Skeletal muscle tissue (tissue), 4 donors: ENCODE results near the gene ANXA11. TPM values are rescaled to one million over a fixed set of nuclear protein-coding genes. Genes with fewer than 3 reads are reported as not detected.
A peak's percentile ranks its signal among the peaks of the same experiment; 100 is the strongest.

Source experiments
- H3K27ac ChIP-seq: one replicate; pipeline ENCODE4 v1.7.0; 2013; ENCODE audit warnings: mild to moderate bottlenecking, low read depth, low read length, inconsistent platforms
- H3K27me3 ChIP-seq, 3 donors: one replicate each; pipeline ENCODE4 v1.7.0; 2013; ENCODE audit warnings: low read length in 3 of 3; ENCODE audit not compliant: control insufficient read depth in 3 of 3, insufficient read depth in 3 of 3
- H3K36me3 ChIP-seq, 3 donors: one replicate each; pipeline ENCODE4 v1.7.0; 2013; ENCODE audit warnings: low read length in 3 of 3; ENCODE audit not compliant: control insufficient read depth in 3 of 3, insufficient read depth in 3 of 3
- H3K4me1 ChIP-seq, 3 donors: one replicate each; pipeline ENCODE4 v1.7.0; 2013; ENCODE audit warnings: low read length in 3 of 3, mild to moderate bottlenecking in 3 of 3; ENCODE audit not compliant: control insufficient read depth in 3 of 3, insufficient read depth in 3 of 3
- H3K4me3 ChIP-seq, 3 donors: one replicate each; pipeline ENCODE4 v1.7.0; 2013; ENCODE audit warnings: low read length in 3 of 3
- H3K9ac ChIP-seq, 3 donors: one replicate each; pipeline ENCODE4 v1.7.0; 2013; ENCODE audit warnings: low read length in 3 of 3, mild to moderate bottlenecking in 3 of 3, moderate library complexity in 2 of 3, low read depth in 1 of 3
- H3K9me3 ChIP-seq, 3 donors: one replicate each; pipeline ENCODE4 v1.7.0; 2013; ENCODE audit warnings: low read length in 3 of 3; ENCODE audit not compliant: control insufficient read depth in 3 of 3
- total RNA-seq: library from RNA; depleted of rRNA; stranded (reverse); fragments of >200 nt; gene quantifications from one replicate; pipeline ENCODE4 v1.2.3, GENCODE V29; 2014
- donor health status: Osteomylitis.

ANXA11 gene
- total RNA-seq, 1 donor from 2014 or later: 29.7 TPM

DNA sequence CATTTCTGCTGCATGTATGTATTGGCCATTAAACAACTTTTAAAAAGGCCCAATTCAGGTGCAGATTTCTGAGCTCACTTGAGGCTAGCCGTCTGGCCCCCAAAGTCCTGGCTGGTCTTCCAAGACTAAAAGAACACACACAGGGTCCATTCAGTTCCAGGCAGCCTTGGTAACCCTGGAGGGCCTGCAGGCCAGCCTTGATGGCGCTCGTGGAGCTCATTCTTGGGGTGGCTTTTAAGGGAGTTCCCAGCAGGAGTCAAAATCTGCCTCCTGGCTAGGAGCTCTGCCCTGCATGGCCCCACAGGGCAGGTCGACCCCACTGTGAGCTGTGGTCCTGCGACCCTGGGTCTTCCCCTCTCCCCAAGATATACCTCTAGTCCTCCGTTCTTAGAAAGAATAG lies 28.8 kb downstream of the ANXA11 start:
- H3K4me3 ChIP-seq: no peak overlapping the region
- H3K9me3 ChIP-seq: no peaks in the 10 kb centered on the region
- peaks cover 10 to 20% (median 11%) of the 10 kb centered on the region in 3 donors for H3K36me3 ChIP-seq
- no peaks in the 10 kb centered on the region for H3K27me3 ChIP-seq
- no peak overlapping the region for H3K9ac ChIP-seq
- no peak overlapping the region for H3K27ac ChIP-seq
- peaks cover 48 to 62% (median 62%) of the 10 kb centered on the region in 3 donors for H3K4me1 ChIP-seq

DNA sequence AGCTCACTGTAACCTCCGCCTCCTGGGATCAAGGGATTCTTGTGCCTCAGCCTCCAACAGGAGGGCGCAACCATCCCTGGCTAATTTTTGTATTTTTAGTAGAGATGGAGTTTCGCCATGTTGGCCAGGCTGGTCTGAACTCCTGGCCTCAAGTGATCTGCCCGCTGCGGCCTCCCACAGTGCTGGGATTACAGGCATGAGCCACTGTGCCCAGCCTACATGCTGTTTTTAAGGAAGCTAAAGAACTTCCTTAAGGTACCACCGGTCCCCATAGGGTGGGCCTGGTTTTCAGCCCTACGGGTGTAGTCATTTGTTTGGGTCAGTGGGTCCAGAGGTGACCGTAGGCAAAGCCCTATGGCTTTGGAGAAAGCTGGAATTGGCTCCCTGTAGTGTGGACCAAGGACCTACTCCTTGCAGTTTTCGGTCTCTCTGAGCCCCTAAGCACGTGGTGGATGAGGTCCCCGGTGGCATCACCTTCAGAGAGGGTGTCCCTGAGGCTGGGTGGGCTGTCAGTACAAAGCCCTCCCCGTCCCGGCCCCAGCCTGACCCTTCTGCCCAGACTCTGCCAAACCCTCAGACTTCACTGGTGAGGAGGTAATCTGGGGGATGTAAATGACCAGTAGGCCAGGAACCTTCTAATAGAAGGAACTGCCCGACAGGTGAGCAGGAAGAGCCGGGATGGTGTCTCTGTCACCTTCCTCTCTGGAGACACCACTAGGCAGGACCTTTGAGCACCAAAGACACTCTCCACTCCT lies 30.5 kb downstream of the ANXA11 start:
- Histone ChIP-seq H3K4me3 (no peak overlapping the region), H3K36me3 (peaks cover 25 to 26% (median 25%) of the 10 kb centered on the region in 3 donors), H3K27me3 (no peaks in the 10 kb centered on the region), H3K9me3 (no peaks in the 10 kb centered on the region), H3K27ac (no peak overlapping the region), H3K4me1 (peaks cover 47 to 62% (median 61%) of the 10 kb centered on the region in 3 donors), H3K9ac (peak overlapping the region in 1 of 3 donors; percentile 8)

DNA sequence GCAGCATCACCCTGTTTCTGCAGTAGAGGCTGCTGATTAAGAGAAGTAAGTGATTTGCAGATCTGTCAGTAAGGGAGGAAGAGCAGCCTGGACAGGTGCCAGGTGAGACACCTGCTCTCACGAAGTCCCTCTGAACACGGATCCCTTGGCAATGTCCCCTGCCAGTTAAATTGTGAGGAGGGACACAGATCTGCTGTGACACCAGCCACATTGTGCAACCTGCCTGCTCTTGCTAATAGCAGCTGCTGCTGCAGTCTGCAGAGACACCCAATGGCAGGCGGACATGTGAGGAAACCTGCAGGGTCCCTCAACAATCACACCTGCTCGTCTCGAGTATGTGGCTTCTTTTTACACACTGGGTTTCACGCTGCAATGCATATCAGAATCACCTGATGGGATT lies 31.9 kb downstream of the ANXA11 start:
- Histone ChIP-seq H3K4me3 (no peak overlapping the region), H3K36me3 (peaks cover 28 to 31% (median 31%) of the 10 kb centered on the region in 3 donors), H3K9ac (peak overlapping the region in 1 of 3 donors; percentile 40), H3K4me1 (peaks cover 57 to 65% (median 61%) of the 10 kb centered on the region in 3 donors), H3K27me3 (no peaks in the 10 kb centered on the region), H3K9me3 (no peaks in the 10 kb centered on the region), H3K27ac (no peak overlapping the region)

DNA sequence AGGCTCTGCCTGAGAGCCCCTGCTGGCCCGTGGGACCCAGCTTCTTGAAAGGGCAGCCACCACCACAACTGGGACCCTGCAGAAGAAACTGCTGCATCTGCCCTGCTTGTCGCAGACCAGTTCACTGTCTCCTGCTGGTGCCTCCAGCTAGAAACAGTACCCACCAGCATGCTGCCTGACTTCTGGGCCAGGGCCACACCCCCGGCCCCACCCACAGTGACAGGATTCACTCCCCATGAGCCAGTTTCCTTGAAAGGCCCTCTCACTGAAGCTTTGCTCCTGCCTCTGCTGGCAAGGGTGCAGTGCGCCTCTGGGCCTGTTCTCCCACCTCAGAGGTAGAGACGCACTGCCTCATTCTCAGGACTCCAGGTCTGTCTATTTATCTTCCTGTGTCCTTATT lies 32.4 kb downstream of the ANXA11 start:
- H3K36me3 ChIP-seq: peaks cover 28 to 31% (median 31%) of the 10 kb centered on the region in 3 donors
- no peaks in the 10 kb centered on the region for H3K27me3 ChIP-seq
- H3K9ac ChIP-seq: peak overlapping the region in 2 of 3 donors; percentile 20 to 40
- no peak overlapping the region for H3K4me3 ChIP-seq
- no peaks in the 10 kb centered on the region for H3K9me3 ChIP-seq
- no peak overlapping the region for H3K27ac ChIP-seq
- H3K4me1 ChIP-seq: peaks cover 57 to 65% (median 61%) of the 10 kb centered on the region in 3 donors

DNA sequence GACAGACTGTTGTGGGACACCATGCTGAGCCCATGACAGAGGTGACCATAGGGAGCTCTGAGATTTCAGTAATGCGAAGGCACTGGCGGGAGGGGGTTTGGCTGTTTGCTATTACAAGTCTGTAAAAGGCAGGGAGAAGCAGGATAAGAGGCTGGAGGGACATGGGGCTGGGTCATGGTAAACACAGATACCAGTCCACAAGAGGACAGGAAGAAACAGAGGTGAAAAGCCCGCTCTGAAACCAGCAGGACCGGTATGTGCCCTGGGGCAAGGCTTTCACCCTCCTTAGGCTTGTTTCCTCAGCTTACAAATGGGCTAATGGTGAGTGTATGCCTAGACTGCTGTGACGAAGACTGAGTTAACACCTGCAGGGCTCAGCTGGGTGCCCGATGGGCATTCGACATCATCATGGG lies 34.1 kb downstream of the ANXA11 start:
- Histone ChIP-seq H3K36me3 (peaks cover 37 to 47% (median 39%) of the 10 kb centered on the region in 3 donors), H3K27ac (no peak overlapping the region), H3K4me1 (peaks cover 64 to 69% (median 68%) of the 10 kb centered on the region in 3 donors)

GRCh38 chr10:80170641-80171040 lies 34.7 kb downstream of the ANXA11 start:
- Histone ChIP-seq H3K9me3 (no peaks in the 10 kb centered on the region), H3K27ac (no peak overlapping the region), H3K4me1 (peaks cover 63 to 73% (median 72%) of the 10 kb centered on the region in 3 donors)

More for the DNA sequence above, 34.1 kb downstream of the ANXA11 start:
- peak overlapping the region in 1 of 3 donors; percentile 25 for H3K9ac ChIP-seq
- H3K27me3 ChIP-seq: no peaks in the 10 kb centered on the region
- no peak overlapping the region for H3K4me3 ChIP-seq
- H3K9me3 ChIP-seq: no peaks in the 10 kb centered on the region

GRCh38 chr10:80170026-80170425 lies 35.3 kb downstream of the ANXA11 start:
- Histone ChIP-seq H3K9me3 (no peaks in the 10 kb centered on the region), H3K27me3 (no peaks in the 10 kb centered on the region), H3K27ac (no peak overlapping the region), H3K4me1 (peaks cover 68 to 77% (median 76%) of the 10 kb centered on the region in 3 donors), H3K4me3 (no peak overlapping the region), H3K36me3 (peaks cover 46 to 57% (median 47%) of the 10 kb centered on the region in 3 donors), H3K9ac (no peak overlapping the region)

More at GRCh38 chr10:80170641-80171040, 34.7 kb downstream of the ANXA11 start:
- H3K27me3 ChIP-seq: no peaks in the 10 kb centered on the region
- H3K9ac ChIP-seq: no peak overlapping the region
- peaks cover 41 to 51% (median 42%) of the 10 kb centered on the region in 3 donors for H3K36me3 ChIP-seq
- H3K4me3 ChIP-seq: no peak overlapping the region

- no peak overlapping the region for H3K4me3 ChIP-seq
- H3K9ac ChIP-seq: peak overlapping the region in 1 of 3 donors; percentile 54
- H3K4me1 ChIP-seq: peaks cover 74 to 79% (median 79%) of the 10 kb centered on the region in 3 donors
- H3K36me3 ChIP-seq: peaks cover 57 to 68% (median 58%) of the 10 kb centered on the region in 3 donors
- H3K9me3 ChIP-seq: no peaks in the 10 kb centered on the region
- peak overlapping the region; percentile 74 for H3K27ac ChIP-seq
- H3K27me3 ChIP-seq: no peaks in the 10 kb centered on the region
Observed at GRCh38 chr10:80168679-80169380, 36.5 kb downstream of the ANXA11 start.

DNA sequence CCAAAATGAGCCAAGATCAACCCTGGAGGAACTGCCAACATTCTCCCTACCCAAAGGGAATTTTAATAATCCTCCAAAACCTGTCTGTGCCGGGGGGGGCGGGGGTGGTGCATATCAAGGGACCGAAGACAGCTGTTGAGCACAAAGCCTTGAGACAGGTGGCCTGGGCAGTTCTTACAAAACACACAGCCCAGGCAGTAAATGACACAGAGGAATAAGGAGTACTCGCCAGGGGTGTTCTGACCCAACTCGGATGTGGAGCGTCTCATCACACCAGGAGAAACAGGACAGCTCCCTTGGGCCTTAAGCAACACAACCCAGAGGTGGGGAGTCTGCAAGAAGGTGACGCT lies 37.2 kb downstream of the ANXA11 start:
- Histone ChIP-seq H3K4me1 (peaks cover 73 to 79% (median 77%) of the 10 kb centered on the region in 3 donors), H3K9ac (no peak overlapping the region), H3K36me3 (peaks cover 63 to 75% (median 64%) of the 10 kb centered on the region in 3 donors)

More for the DNA sequence above, 37.2 kb downstream of the ANXA11 start:
- no peak overlapping the region for H3K4me3 ChIP-seq
- H3K9me3 ChIP-seq: no peaks in the 10 kb centered on the region
- H3K27me3 ChIP-seq: no peaks in the 10 kb centered on the region
- peak overlapping the region; percentile 74 for H3K27ac ChIP-seq
